ENCODE results near the gene ZSCAN5A. TPM values are rescaled to one million over a fixed set of nuclear protein-coding genes. Genes with fewer than 3 reads are reported as not detected.

ZSCAN5A gene
- total and polyA plus RNA-seq, 9 of the 15 experiments (the other 6 are each of a cell fraction or from before 2014, with no cell fraction given): 5.8 to 15.3 (median 11.8) TPM

GRCh38 chr19:56253737-56254136 lies 60.9 kb downstream of the ZSCAN5A start (continued):
- no peak for TF ChIP-seq STAT6 (CRISPR knock-in tag; IDR thresholded peaks at IDR 0.05)
- TF ChIP-seq ZNF217 (CRISPR knock-in tag; IDR thresholded peaks at IDR 0.05): no peak
- no peak for TF ChIP-seq ZNF175 (CRISPR knock-in tag; IDR thresholded peaks at IDR 0.05; ENCODE audit: low read depth)
- no peak for TF ChIP-seq U2AF2 (optimal IDR thresholded peaks at IDR 0.05; ENCODE audit: low read depth, low read length)
- no peak for TF ChIP-seq ZC3H11A (IDR thresholded peaks at IDR 0.05; ENCODE audit: low read depth, low read length)
- TF ChIP-seq GATA2 (CRISPR knock-in tag; IDR thresholded peaks at IDR 0.05): no peak
- no peak for TF ChIP-seq KLF10 (CRISPR knock-in tag; IDR thresholded peaks at IDR 0.05)
- no peak for TF ChIP-seq GABPA (tag; conservative IDR thresholded peaks at IDR 0.05; ENCODE audit: low read depth)
- no peak for TF ChIP-seq TEAD2 (tag; IDR thresholded peaks at IDR 0.05)
- TF ChIP-seq MTF1 (CRISPR knock-in tag; IDR thresholded peaks at IDR 0.05; ENCODE audit: borderline replicate concordance): no peak
- TF ChIP-seq TCF7L2 (IDR thresholded peaks at IDR 0.05; ENCODE audit: low read depth, low read length): no peak
- no peak for TF ChIP-seq ZNF384 (IDR thresholded peaks at IDR 0.05; ENCODE audit: low read depth, low read length)
- no peak for TF ChIP-seq ATF1 (CRISPR knock-in tag; IDR thresholded peaks at IDR 0.05)
- TF ChIP-seq ATF1 (tag; IDR thresholded peaks at IDR 0.05): no peak
- TF ChIP-seq, protein P1, sequence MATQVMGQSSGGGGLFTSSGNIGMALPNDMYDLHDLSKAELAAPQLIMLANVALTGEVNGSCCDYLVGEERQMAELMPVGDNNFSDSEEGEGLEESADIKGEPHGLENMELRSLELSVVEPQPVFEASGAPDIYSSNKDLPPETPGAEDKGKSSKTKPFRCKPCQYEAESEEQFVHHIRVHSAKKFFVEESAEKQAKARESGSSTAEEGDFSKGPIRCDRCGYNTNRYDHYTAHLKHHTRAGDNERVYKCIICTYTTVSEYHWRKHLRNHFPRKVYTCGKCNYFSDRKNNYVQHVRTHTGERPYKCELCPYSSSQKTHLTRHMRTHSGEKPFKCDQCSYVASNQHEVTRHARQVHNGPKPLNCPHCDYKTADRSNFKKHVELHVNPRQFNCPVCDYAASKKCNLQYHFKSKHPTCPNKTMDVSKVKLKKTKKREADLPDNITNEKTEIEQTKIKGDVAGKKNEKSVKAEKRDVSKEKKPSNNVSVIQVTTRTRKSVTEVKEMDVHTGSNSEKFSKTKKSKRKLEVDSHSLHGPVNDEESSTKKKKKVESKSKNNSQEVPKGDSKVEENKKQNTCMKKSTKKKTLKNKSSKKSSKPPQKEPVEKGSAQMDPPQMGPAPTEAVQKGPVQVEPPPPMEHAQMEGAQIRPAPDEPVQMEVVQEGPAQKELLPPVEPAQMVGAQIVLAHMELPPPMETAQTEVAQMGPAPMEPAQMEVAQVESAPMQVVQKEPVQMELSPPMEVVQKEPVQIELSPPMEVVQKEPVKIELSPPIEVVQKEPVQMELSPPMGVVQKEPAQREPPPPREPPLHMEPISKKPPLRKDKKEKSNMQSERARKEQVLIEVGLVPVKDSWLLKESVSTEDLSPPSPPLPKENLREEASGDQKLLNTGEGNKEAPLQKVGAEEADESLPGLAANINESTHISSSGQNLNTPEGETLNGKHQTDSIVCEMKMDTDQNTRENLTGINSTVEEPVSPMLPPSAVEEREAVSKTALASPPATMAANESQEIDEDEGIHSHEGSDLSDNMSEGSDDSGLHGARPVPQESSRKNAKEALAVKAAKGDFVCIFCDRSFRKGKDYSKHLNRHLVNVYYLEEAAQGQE (IDR thresholded peaks at IDR 0.05; ENCODE audit: borderline replicate concordance): peak; percentile 83
- TF ChIP-seq, protein P1 (CRISPR knock-in tag; IDR thresholded peaks at IDR 0.05; ENCODE audit: low read depth): no peak
- no peak for TF ChIP-seq ZNF780A (CRISPR knock-in tag; IDR thresholded peaks at IDR 0.05)

All from K562 (cell line).